ENCODE data around the gene EFCAB6. TPM values are rescaled to one million over a fixed set of nuclear protein-coding genes. Genes with fewer than 3 reads are reported as not detected.

The EFCAB6 gene
- total and polyA plus RNA-seq, 7 donors, result 0.45 to 5.7 (median 1.8) TPM

DNA sequence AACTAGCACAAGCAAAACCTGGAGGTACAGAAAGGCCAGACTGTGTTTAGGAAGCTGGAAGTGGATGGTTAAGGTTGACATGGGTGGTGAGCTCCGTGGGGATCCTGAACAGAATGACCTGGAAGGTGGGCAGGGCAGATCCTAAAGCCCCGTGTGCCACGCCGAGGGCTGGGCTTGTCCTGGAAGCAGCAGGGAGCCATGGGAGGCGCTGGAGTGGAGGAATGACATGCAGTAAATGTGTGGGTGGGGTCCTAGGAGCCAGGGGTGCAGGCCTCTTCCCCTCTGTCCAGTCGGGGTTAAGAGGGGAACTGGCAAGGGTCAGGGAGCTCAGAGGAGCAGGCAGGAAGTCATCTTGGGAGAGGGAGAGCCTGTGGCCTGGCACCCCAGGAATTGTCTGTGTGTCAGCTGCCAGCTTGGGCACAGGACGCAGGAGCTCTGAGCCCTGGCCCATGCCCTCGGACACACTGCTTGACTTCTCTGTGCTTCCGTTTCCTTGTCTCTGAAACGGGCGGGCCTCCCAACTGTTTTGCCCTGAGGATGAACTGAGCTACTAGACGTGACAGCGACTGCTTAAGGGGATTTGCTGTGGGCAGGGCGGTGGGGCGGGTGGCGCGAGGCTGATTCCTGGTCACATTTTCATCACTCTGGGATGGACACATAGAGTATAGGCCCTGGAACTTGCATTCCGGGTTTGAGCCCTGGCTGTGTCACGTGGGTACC is 324.6 kb downstream of the EFCAB6 start:
- H3K27me3 ChIP-seq, result peaks cover 0 to 29% (median 5%) of the 10 kb centered on the region in 3 donors
- DNase-seq, result no peak

GRCh38 chr22:43485502-43486089 is 326.5 kb downstream of the EFCAB6 start:
- Histone ChIP-seq H3K4me1 (no peaks in the 10 kb centered on the region), H3K27me3 (peaks cover 0 to 24% (median 5%) of the 10 kb centered on the region in 3 donors), H3K36me3 (no peaks in the 10 kb centered on the region), H3K4me3 (no peak overlapping the region), H3K9me3 (no peaks in the 10 kb centered on the region), H3K27ac (no peak overlapping the region)
- intact Hi-C loops (cut with DNase I), result no loop called here
- DNase-seq, result no peak
- 75 to 80% methylated on average over 20 of the region's 20 CpGs for WGBS, 2 donors
- TF ChIP-seq EP300 (IDR thresholded peaks at IDR 0.05) (no peak), POLR2A (IDR thresholded peaks at IDR 0.05) (no peak), POLR2AphosphoS5 (IDR thresholded peaks at IDR 0.05) (no peak)
- TF ChIP-seq, protein P1, sequence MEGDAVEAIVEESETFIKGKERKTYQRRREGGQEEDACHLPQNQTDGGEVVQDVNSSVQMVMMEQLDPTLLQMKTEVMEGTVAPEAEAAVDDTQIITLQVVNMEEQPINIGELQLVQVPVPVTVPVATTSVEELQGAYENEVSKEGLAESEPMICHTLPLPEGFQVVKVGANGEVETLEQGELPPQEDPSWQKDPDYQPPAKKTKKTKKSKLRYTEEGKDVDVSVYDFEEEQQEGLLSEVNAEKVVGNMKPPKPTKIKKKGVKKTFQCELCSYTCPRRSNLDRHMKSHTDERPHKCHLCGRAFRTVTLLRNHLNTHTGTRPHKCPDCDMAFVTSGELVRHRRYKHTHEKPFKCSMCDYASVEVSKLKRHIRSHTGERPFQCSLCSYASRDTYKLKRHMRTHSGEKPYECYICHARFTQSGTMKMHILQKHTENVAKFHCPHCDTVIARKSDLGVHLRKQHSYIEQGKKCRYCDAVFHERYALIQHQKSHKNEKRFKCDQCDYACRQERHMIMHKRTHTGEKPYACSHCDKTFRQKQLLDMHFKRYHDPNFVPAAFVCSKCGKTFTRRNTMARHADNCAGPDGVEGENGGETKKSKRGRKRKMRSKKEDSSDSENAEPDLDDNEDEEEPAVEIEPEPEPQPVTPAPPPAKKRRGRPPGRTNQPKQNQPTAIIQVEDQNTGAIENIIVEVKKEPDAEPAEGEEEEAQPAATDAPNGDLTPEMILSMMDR (IDR thresholded peaks at IDR 0.05), result no peak

More for the DNA sequence above, 324.6 kb downstream of the EFCAB6 start:
- Histone ChIP-seq H3K27ac (no peak overlapping the region), H3K9me3 (no peaks in the 10 kb centered on the region), H3K4me1 (no peaks in the 10 kb centered on the region), H3K36me3 (no peaks in the 10 kb centered on the region), H3K4me3 (no peak overlapping the region)
- intact Hi-C loops (cut with DNase I), result no loop called here
- TF ChIP-seq EP300 (IDR thresholded peaks at IDR 0.05), result no peak
- TF ChIP-seq POLR2A (IDR thresholded peaks at IDR 0.05), result no peak
- no peak for TF ChIP-seq POLR2AphosphoS5 (IDR thresholded peaks at IDR 0.05)
- TF ChIP-seq, protein P1 (IDR thresholded peaks at IDR 0.05), result no peak
- WGBS, 2 donors, result 54 to 78% methylated on average over 19 of the region's 19 CpGs

GRCh38 chr22:43484227-43484626 is 327.9 kb downstream of the EFCAB6 start:
- peaks cover 0 to 21% (median 5%) of the 10 kb centered on the region in 3 donors for H3K27me3 ChIP-seq
- TF ChIP-seq EP300 (IDR thresholded peaks at IDR 0.05), result no peak
- TF ChIP-seq, protein P1 (IDR thresholded peaks at IDR 0.05), result no peak
- no peak for TF ChIP-seq POLR2A (IDR thresholded peaks at IDR 0.05)
- TF ChIP-seq POLR2AphosphoS5 (IDR thresholded peaks at IDR 0.05), result no peak
- WGBS, 2 donors, result 88 to 90% methylated on average over 8 of the region's 8 CpGs
- no peak overlapping the region for H3K4me3 ChIP-seq
- H3K36me3 ChIP-seq, result no peaks in the 10 kb centered on the region
- no peaks in the 10 kb centered on the region for H3K4me1 ChIP-seq
- no peak overlapping the region for H3K27ac ChIP-seq
- no peak for DNase-seq
- intact Hi-C loops (cut with DNase I), result no loop called here
- no peaks in the 10 kb centered on the region for H3K9me3 ChIP-seq

- TF ChIP-seq POLR2A (IDR thresholded peaks at IDR 0.05) (no peak), EP300 (IDR thresholded peaks at IDR 0.05) (no peak), POLR2AphosphoS5 (IDR thresholded peaks at IDR 0.05) (no peak)
- TF ChIP-seq, protein P1 (IDR thresholded peaks at IDR 0.05), result no peak
- no peaks in the 10 kb centered on the region for H3K4me1 ChIP-seq
- no peak for DNase-seq
- H3K4me3 ChIP-seq, result no peak overlapping the region
- intact Hi-C loops (cut with DNase I), result no loop called here
- H3K27ac ChIP-seq, result no peak overlapping the region
- H3K27me3 ChIP-seq, result peaks cover 0 to 21% (median 5%) of the 10 kb centered on the region in 3 donors
- H3K9me3 ChIP-seq, result no peaks in the 10 kb centered on the region
- H3K36me3 ChIP-seq, result no peaks in the 10 kb centered on the region
- 66 to 87% methylated on average over 7 of the region's 7 CpGs for WGBS, 2 donors
These were observed 328.4 kb downstream of the EFCAB6 start for GRCh38 chr22:43483669-43484068.
